GM10266 (cell line): Measurements from ENCODE around the gene THAP5.

Experiments
- DNase-seq: peaks from one replicate; pipeline ENCODE4 v3.0.0; 2012; ENCODE audit errors: extremely low spot score
- TF ChIP-seq, protein P1 (sequence below): IDR thresholded peaks from 2 replicates; pipeline ENCODE4 v1.5.1; 2012; ENCODE audit warnings: mild to moderate bottlenecking, low read depth; ENCODE audit not compliant: control insufficient read depth, insufficient read depth; ENCODE audit errors: missing control alignments

The THAP5 gene

DNA sequence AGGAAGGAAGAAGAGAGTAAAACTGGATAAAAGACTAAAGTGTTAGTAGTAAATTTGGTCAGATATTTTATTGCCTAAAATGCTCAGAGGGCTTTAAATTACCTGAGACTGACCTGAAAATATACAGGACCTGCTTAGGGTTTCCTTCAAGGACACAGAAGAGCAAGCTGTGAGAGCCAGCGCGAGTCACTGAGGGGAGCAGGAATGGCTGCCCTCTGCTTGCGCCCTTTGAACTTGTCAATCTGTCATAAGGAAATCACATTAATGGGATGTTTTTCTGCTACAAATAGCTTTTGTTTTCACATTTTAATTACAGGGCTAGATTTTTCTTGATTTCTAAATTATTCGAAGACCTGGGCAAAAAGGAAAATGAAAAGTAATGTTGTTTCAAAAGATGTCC lies 27.1 kb upstream of the THAP5 start:
- TF ChIP-seq, protein P1, sequence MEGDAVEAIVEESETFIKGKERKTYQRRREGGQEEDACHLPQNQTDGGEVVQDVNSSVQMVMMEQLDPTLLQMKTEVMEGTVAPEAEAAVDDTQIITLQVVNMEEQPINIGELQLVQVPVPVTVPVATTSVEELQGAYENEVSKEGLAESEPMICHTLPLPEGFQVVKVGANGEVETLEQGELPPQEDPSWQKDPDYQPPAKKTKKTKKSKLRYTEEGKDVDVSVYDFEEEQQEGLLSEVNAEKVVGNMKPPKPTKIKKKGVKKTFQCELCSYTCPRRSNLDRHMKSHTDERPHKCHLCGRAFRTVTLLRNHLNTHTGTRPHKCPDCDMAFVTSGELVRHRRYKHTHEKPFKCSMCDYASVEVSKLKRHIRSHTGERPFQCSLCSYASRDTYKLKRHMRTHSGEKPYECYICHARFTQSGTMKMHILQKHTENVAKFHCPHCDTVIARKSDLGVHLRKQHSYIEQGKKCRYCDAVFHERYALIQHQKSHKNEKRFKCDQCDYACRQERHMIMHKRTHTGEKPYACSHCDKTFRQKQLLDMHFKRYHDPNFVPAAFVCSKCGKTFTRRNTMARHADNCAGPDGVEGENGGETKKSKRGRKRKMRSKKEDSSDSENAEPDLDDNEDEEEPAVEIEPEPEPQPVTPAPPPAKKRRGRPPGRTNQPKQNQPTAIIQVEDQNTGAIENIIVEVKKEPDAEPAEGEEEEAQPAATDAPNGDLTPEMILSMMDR: no peak
- DNase-seq: no peak

DNA sequence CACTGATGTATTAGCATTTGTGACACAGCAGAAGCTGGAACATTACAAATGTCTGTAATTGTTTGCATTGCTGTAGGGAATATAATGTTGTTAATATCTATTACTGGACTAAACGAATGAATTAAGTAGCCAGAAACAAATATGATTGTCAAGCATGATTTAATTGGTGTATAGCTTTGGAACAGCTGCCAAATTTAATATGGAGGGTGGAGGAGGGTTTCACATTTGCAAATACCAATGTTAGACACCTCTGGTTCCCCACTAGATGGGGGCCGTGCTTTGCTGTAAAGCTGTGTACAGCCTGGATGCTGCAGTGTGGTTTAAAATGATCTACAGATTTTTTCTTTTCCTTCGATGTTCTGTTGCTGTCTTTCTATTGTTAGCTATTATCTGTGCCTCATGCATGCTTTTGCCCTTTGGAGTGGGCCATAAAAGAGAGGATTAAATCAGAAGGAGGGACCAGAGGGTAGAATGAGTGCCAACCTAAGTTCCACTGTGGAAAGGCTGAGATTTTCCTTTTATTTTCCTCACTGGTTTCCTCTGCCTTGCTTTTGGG lies 23.2 kb upstream of the THAP5 start:
- TF ChIP-seq, protein P1: no peak
- DNase-seq: no peak

DNA sequence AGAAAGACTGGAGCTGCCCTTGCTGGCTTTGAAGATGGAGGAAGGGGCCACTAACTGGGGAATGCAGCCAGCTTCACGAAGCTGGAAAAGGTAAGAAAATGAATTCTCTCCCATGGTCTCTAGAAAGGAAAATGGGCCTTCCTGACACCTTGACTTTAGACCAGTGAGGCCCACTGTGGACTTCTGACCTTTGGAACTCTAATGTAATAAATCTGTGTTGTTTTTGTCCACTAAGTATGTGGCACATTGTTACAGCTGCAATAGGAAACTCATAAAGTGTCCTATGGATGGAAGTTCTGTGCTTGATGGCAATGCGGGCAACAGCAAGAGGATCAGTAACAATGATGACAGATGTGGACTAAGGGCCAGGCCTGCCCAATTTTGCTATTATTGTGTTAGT lies 21.1 kb upstream of the THAP5 start:
- TF ChIP-seq, protein P1: no peak
- no peak for DNase-seq

DNA sequence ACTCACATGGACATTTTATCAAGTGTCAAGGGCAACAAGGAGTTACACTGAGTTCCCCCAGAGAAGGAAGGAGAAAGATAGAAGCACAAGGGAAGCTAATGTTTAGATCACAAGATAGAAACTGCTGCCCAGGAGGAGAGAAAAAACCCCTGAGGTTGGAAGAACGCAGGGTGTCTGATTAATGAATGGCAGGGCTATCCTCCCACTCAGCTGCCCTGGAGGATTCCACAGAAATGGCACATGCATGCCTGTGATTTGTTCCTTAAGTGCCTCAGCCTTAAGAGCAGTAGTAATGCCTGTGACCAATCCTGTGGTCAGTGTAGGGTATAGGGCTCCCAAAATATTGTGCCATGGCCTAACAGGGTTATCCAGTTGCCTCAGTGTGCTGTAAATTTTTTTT lies 20.4 kb upstream of the THAP5 start:
- TF ChIP-seq, protein P1: no peak
- no peak for DNase-seq

DNA sequence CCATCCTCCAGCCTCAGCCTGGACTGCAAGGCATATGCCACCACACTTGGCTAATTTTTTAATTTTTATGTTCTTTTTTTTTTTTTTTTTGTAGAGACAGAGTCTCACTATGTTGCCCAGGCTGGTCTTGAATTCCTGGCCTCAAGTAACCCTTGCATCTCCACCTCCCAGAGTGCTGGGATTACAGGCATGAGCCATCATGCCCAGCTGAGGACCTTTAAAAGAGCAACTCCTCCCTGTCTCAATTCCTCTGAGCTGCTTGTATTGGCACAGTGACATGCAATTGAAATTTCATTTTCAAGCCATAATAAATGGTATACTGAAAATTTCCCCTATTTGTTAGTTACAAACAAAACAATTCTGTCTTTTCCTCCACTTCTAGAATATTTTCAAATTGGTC lies 19.7 kb upstream of the THAP5 start:
- TF ChIP-seq, protein P1: no peak
- no peak for DNase-seq

DNA sequence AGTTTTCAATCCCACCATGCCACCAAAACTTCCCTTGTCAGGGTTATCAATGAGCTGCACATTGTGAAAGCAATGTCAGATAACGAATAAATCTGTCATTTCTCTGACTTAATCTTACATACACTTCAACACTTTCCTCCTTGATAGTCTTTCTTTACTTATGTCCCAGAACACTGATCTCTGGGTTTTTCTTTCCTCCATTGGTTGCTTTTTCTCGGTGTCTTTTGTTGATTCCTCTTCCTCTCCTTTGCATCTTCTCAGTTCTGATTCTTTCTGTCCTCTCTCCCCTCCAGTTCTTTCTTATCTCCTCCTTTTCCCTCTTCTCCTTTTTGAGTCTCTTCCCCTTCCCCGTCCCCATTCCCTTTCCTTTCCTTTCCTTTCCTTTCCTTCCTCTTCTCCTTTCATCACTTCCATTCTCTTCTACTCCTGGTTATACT lies 16.8 kb upstream of the THAP5 start:
- TF ChIP-seq, protein P1: no peak
- no peak for DNase-seq

DNA sequence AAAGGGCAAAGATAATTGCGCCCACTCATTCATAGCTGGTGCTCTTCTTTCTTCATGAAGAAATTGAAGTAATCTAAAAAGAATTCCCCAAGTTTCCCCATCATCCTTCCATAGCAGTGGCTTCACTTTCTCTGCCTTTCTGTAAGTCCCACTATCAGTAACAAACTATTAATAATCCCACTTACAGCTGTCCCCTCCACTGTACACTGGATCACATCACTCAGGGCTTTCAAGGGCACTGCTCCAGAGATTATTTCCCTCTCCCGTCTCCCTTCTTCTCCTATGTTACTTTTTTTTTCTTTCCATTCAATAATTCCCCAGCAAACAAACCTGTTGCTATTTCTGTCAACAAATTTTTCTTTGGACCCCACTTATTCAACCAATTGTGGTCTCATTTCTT lies 16.3 kb upstream of the THAP5 start:
- no peak for DNase-seq
- TF ChIP-seq, protein P1: no peak
